ENCODE data around the gene FAM118B. TPM values are rescaled to one million over a fixed set of nuclear protein-coding genes. Genes with fewer than 3 reads are reported as not detected.

FAM118B gene
- total RNA-seq, 4 donors from 2014 or later = 11.4 to 14.2 (median 11.6) TPM

DNA sequence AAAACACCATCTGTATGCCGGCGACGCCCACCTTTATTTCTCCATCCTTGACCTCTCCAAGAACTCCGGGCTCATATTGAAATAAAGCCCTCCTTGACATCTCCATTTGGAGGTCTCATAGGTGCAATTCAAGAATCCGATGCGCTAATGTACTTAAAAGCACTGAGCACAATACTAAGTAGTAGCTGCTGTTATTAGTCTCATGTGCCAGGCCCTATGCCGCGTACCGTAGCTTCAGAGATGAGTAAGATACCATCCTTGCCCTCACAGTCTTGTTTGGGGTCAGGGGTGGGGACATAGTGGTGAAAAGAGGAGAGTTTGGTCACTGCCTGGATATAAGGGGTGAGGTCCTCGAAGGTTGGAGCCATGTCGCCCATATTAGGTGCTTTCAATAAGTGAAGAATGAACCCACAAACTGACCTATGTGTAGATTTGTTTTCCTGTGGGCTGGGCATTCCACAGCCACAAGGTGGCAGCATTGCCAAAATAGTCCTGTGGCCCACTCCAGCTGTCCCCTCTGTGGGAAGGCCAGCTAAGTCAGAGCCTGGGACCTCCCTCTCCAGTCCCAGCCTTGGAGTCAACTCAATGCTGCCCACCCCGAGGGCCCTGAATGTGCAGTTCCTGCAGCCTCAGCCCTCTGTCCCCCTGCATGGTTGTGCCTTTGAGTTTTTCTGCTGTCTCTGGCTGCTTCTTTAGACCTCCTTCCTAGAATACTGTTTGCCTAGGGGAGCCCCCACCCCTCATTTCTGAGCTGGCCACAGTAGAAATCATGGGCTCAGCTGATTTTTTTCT is 98.8 kb downstream of the FAM118B start:
- 48 to 51% methylated on average over 12 of the region's 12 CpGs for whole genome bisulfite sequencing, 2 donors

DNA sequence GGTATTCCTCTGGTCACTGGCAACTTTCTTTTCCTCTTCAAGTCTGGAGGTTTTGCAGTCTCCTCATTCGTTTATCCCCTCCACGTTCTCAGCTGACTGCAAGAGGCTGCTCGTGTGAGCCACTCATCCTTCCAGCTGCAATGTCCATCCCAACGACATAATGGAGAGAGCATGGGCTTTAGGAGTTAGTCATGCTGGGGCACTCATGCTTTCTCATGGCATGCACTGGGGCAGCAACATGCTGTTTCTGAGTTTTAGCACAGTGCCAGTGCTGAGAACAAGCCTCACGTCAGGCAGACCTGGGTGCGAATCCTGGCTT is 99.4 kb downstream of the FAM118B start:
- Histone ChIP-seq H3K27me3 (no peaks in the 10 kb centered on the region), H3K36me3 (peaks cover 0 to 29% (median 0%) of the 10 kb centered on the region in 3 donors), H3K4me1 (peaks cover 0 to 57% (median 15%) of the 10 kb centered on the region in 4 donors), H3K4me3 (no peak overlapping the region), H3K9me3 (no peaks in the 10 kb centered on the region), H3K27ac (peak overlapping the region in 1 of 4 donors; percentile 48)
- 50 to 64% methylated on average over 6 of the region's 6 CpGs for WGBS, 2 donors
- DNase-seq (ENCODE audit: low spot score in 2 of 2) = no peak
- no peak for TF ChIP-seq POLR2A (IDR thresholded peaks at IDR 0.05)
- TF ChIP-seq EP300 (IDR thresholded peaks at IDR 0.05) = no peak
- TF ChIP-seq, protein P1, sequence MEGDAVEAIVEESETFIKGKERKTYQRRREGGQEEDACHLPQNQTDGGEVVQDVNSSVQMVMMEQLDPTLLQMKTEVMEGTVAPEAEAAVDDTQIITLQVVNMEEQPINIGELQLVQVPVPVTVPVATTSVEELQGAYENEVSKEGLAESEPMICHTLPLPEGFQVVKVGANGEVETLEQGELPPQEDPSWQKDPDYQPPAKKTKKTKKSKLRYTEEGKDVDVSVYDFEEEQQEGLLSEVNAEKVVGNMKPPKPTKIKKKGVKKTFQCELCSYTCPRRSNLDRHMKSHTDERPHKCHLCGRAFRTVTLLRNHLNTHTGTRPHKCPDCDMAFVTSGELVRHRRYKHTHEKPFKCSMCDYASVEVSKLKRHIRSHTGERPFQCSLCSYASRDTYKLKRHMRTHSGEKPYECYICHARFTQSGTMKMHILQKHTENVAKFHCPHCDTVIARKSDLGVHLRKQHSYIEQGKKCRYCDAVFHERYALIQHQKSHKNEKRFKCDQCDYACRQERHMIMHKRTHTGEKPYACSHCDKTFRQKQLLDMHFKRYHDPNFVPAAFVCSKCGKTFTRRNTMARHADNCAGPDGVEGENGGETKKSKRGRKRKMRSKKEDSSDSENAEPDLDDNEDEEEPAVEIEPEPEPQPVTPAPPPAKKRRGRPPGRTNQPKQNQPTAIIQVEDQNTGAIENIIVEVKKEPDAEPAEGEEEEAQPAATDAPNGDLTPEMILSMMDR (IDR thresholded peaks at IDR 0.05) = no peak

More for the DNA sequence above, 98.8 kb downstream of the FAM118B start:
- Histone ChIP-seq H3K4me1 (peaks cover 0 to 62% (median 17%) of the 10 kb centered on the region in 4 donors), H3K27ac (peak overlapping the region in 2 of 4 donors; percentile 44 to 48), H3K9me3 (no peaks in the 10 kb centered on the region), H3K36me3 (peaks cover 0 to 27% (median 0%) of the 10 kb centered on the region in 3 donors), H3K27me3 (no peaks in the 10 kb centered on the region), H3K4me3 (no peak overlapping the region)
- peak; percentile 67 to 86 for DNase-seq (ENCODE audit: low spot score in 2 of 2)
- TF ChIP-seq EP300 (IDR thresholded peaks at IDR 0.05) (no peak), POLR2A (IDR thresholded peaks at IDR 0.05) (no peak)
- TF ChIP-seq, protein P1 (IDR thresholded peaks at IDR 0.05) = peak; percentile 77 to 94 (median 90)

DNA sequence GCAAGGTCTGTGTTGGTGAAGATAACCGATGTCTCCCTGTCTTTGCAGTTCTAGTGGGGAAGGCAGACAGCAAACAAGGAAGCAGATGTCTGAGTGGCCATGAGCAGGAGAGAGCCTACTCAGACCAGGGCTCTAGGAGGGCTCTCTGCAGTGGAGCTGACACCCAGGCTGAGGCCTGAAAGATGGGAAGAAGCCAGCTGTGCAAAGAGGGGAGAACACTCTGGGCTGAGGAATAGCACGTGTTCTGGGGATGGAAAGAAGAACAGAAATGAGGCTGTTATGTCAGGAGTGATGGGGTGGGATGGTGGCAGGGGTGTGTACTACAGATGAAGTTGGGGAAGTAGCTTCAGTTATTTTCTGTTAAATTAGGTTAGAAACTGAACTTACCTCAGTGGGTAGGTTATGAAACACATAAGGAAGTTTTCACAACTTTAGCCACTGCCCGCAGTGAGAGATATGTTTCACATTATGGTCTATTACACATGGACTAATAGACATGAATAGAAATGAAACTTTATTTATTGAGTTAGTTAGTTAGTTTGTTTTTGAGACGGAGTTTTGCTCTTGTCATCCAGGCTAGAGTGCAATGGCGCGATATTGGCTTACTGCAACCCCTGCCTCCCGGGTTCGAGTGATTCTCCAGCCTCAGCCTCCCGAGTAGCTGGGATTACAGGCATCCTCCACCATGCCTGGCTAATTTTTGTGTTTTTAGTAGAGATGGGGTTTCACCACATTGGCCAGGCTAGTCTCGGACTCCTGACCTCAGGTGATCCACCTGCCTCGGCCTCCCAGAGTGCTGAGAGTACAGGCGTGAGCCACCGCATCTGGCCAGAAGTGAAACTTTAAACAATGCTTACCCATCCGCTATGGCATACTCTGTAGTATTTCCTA is 100.1 kb downstream of the FAM118B start:
- 87 to 88% methylated on average over 14 of the region's 14 CpGs for WGBS, 2 donors
- no peak for DNase-seq (ENCODE audit: low spot score in 2 of 2)
- H3K27ac ChIP-seq = peak overlapping the region in 1 of 4 donors; percentile 48

More for the DNA sequence above, 100.1 kb downstream of the FAM118B start:
- H3K4me3 ChIP-seq = no peak overlapping the region
- H3K9me3 ChIP-seq = no peaks in the 10 kb centered on the region
- peaks cover 0 to 27% (median 0%) of the 10 kb centered on the region in 3 donors for H3K36me3 ChIP-seq
- H3K4me1 ChIP-seq = peaks cover 0 to 50% (median 15%) of the 10 kb centered on the region in 4 donors
- no peaks in the 10 kb centered on the region for H3K27me3 ChIP-seq
- TF ChIP-seq, protein P1 (IDR thresholded peaks at IDR 0.05) = no peak
- TF ChIP-seq POLR2A (IDR thresholded peaks at IDR 0.05) (no peak), EP300 (IDR thresholded peaks at IDR 0.05) (no peak)

Small RNA genes within 50 kb of the gene (small RNA-seq; reads per million reads assigned to genes)
- gene AP001893.2 (not detected), gene RN7SL351P (not detected), gene RNU4-86P (not detected)

Other genes starting within 250 kb of the FAM118B start
- gene CDON, start 148.9 kb upstream of the FAM118B start, total RNA-seq = 10 to 100 TPM; 14.4 to 25.9 (median 15.3) TPM
- 10 to 100 TPM; 18.3 to 29.6 (median 23.3) TPM for gene RPUSD4, start 132 bp upstream of the FAM118B start, total RNA-seq
- 10 to 100 TPM; 64.9 to 90.0 (median 80.4) TPM for gene SRPRA, start 57.1 kb downstream of the FAM118B start, total RNA-seq
- 10 to 100 TPM; 17.9 to 29.5 (median 20.4) TPM for gene FOXRED1, start 57.4 kb downstream of the FAM118B start, total RNA-seq
- gene TIRAP, start 71.3 kb downstream of the FAM118B start, total RNA-seq = 10 to 100 TPM; 13.8 to 16.3 (median 14.6) TPM
- gene DCPS, start 92.3 kb downstream of the FAM118B start, total RNA-seq = 10 to 100 TPM in 2 of 4 donors, 1 to 10 TPM in 2; 7.1 to 16.4 (median 11.9) TPM
- 100 to 1,000 TPM in 2 of 4 donors, 10 to 100 TPM in 2; 68.1 to 162 (median 122) TPM for gene ST3GAL4, start 143.9 kb downstream of the FAM118B start, total RNA-seq

All from tibial nerve (tissue), 4 donors.